HG03457 (cell line): ENCODE data around the gene ODF2.

Source experiments
- ATAC-seq: cut with Tn5 transposase; IDR thresholded peaks from one replicate; pipeline ENCODE4 v1.9.1; 2021; ENCODE audit warnings: moderate number of reproducible peaks; ENCODE audit not compliant: unreplicated experiment

ODF2 gene

DNA sequence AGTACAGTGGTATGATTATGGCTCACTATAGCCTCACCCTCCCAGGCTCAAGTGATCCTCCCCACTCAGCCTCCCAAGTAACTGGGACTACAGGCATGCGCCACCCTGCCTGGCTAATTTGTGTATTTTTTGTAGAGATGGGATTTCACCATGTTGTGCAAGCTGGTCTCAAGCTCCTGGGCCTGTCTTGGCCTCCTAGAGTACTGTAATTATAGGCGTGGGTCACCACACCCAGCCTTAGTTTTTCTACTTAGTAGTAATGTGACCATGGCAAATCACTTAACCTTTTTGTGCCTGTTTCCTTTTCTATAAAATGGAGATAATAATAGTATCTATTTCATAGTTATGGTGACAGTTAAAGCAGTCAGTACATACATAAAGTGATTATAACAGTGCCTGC is 70.9 kb downstream of the ODF2 start:
- ATAC-seq: no peak

GRCh38 chr9:128528445-128529160 is 72.8 kb downstream of the ODF2 start:
- no peak for ATAC-seq

- no peak for ATAC-seq
Measured at GRCh38 chr9:128529191-128529590, 73.4 kb downstream of the ODF2 start.

- ATAC-seq: no peak
Measured at GRCh38 chr9:128532581-128532980, 76.8 kb downstream of the ODF2 start.

- no peak for ATAC-seq
Measured at GRCh38 chr9:128540634-128541360, 85.0 kb downstream of the ODF2 start.

DNA sequence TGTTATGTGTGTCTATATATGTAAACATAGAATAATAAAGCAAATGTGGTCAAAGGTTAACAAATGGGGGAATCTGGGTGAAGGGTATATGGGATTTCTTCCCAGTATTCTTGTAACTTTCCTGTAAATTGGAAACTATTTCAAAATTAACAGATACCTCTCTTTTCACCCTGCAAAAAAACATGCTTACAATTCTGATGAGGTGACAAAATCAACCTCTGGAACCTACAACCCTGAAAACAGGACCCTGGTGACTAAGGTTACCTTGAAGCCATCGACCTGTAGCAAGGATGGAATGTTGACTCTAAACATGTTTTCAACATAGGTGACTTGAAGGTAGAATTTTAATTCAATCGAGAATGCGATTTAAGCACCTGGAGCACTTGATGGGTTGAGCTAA is 90.7 kb downstream of the ODF2 start:
- no peak for ATAC-seq

- ATAC-seq: no peak
Measured at GRCh38 chr9:128548876-128549275, 93.1 kb downstream of the ODF2 start.

GRCh38 chr9:128550226-128550625 is 94.4 kb downstream of the ODF2 start:
- ATAC-seq: no peak
